K562 (cell line): ENCODE data around the gene CRB2. TPM values are rescaled to one million over a fixed set of nuclear protein-coding genes. Genes with fewer than 3 reads are reported as not detected.
A peak's percentile ranks its signal among the peaks of the same experiment; 100 is the strongest.

Experiments used
- GABPB1 ChIP-seq: sonication (generic); formaldehyde crosslinking; IDR thresholded peaks from 2 replicates; pipeline ENCODE4 v1.8.0; 2022; ENCODE audit warnings: mild to moderate bottlenecking, missing genetic modification reagents
- HNRNPK ChIP-seq: fragments of 200-400 bp; formaldehyde crosslinking; IDR thresholded peaks from one replicate; pipeline ENCODE4 v1.6.1; 2018; ENCODE audit warnings: mild to moderate bottlenecking, low read depth, low read length; ENCODE audit not compliant: poor library complexity, severe bottlenecking
- KLF13 ChIP-seq: fragments of 450-650 bp; IDR thresholded peaks from 2 replicates; pipeline ENCODE4 v1.6.1; 2016; ENCODE audit warnings: missing genetic modification characterization, low read depth, mild to moderate bottlenecking, missing compliant biosample characterization, moderate library complexity, borderline replicate concordance
- MEF2A ChIP-seq: IDR thresholded peaks from 2 replicates; pipeline ENCODE4 v1.6.1; 2011; ENCODE audit warnings: low read depth, mild to moderate bottlenecking, low read length, moderate library complexity; ENCODE audit not compliant: control insufficient read depth
- NCOA2 ChIP-seq, 2 experiments: fragments of 450-650 bp; IDR thresholded peaks; 2 replicates each; pipeline ENCODE4 v1.6.1; 2018; ENCODE audit warnings: mild to moderate bottlenecking in 2 of 2, moderate library complexity in 1 of 2; ENCODE audit not compliant: partially characterized antibody in 2 of 2
- ZBTB7A ChIP-seq: IDR thresholded peaks from 2 replicates; pipeline ENCODE4 v1.6.1; 2011; ENCODE audit warnings: low read depth, mild to moderate bottlenecking, low read length, moderate library complexity, borderline replicate concordance; ENCODE audit not compliant: control insufficient read depth
- ZKSCAN1 ChIP-seq: fragments of 150-350 bp; IDR thresholded peaks from 2 replicates; pipeline ENCODE4 v1.6.1; 2016; ENCODE audit warnings: low read depth, low read length
- ZNF143 ChIP-seq: sonication (generic); formaldehyde crosslinking; IDR thresholded peaks from 2 replicates; pipeline ENCODE4 v1.9.0; 2022; ENCODE audit warnings: mild to moderate bottlenecking, missing genetic modification reagents
- polyA plus RNA-seq, 8 experiments: library from polyadenylated mRNA; depleted of rRNA in 4 of 8; stranded (reverse) in 5 of 8; unstranded in 3 of 8; fragments of >200 nt; fragmentation: Nextera tagmentation in 2 of 8; fragmentation: Illumina TruSeq in 1 of 8; extraction: Ambion mirVana in 2 of 8; extraction: Trizol in 1 of 8; gene quantifications; 2 replicates each; pipeline versions ENCODE4 v1.2.1 to v1.2.3, GENCODE V29; 2011 to 2014; ENCODE audit warnings: inconsistent platforms in 1 of 8, missing spikeins in 1 of 8
- total RNA-seq, 7 experiments: library from RNA; depleted of rRNA in 6 of 7; stranded (reverse); fragments of >200 nt in 6 of 7; fragmentation: Illumina TruSeq in 2 of 7; extraction: Trizol in 2 of 7; gene quantifications; 2 replicates each; pipeline versions ENCODE4 v1.2.1 to v1.2.3, GENCODE V29; 2011 to 2021; ENCODE audit warnings: low replicate concordance in 1 of 7
- TF ChIP-seq, protein P1 (sequence below): sonication (generic); formaldehyde crosslinking; IDR thresholded peaks from 2 replicates; pipeline ENCODE4 v1.8.0; 2022; ENCODE audit warnings: mild to moderate bottlenecking, missing genetic modification reagents
- TF ChIP-seq, protein P2 (sequence below), 2 experiments: IDR thresholded peaks in 1 of 2; conservative IDR thresholded peaks in 1 of 2; 2 replicates each; pipeline ENCODE4 v1.6.1; 2016; ENCODE audit warnings: low read depth in 2 of 2, mild to moderate bottlenecking in 1 of 2, missing compliant biosample characterization in 1 of 2, missing genetic modification characterization in 1 of 2, moderate library complexity in 1 of 2
- TF ChIP-seq, protein P3 (sequence below), 2 experiments: fragments of 450-650 bp; formaldehyde crosslinking in 1 of 2; IDR thresholded peaks; 2 replicates each; pipeline versions ENCODE4 v1.4.0 to v1.6.1; 2014 to 2020; ENCODE audit warnings: mild to moderate bottlenecking in 2 of 2, borderline replicate concordance in 1 of 2, low read depth in 1 of 2

CRB2 gene
- total and polyA plus RNA-seq, 9 of the 15 experiments (the other 6 are each of a cell fraction or from before 2014, with no cell fraction given), result 0.13 to 1.2 (median 0.25) TPM; not detected in 2

DNA sequence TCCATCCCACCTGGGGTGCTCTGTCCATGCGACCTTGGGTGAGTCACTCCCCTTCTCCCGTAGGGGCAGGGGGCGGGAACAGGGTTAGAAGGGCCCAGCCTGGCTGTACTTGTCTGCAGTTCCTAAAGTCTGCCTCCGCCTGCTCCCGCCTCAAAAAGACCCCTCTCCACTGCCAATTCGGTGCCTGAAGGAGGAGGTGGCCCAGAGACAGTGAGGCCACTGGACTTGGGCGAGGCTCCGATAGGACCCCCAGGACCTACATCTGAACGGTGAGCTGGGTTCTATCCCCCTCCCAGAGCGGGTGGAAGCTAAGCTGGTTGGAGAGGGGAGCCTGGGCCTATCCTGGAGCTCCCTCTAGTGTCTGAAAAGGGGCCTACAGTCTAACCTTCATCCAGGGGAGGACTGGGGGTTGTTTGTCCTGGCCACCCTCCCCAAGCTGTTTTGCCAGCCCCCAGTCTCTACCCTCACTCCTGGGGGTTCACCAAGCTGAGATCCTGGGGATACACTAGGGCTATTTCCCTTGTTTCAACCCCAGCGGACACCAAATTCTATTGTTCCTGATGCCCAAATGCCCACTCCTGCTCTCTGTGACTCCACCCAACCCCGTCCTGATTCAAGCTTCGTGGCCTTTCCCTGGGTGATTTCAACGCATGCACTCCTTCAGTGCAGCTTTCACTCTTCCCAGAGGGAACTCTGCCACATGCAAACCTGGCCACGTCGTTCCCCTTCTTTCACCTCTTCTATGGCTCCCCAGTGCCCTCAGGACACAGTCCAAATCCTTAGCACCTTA, 6.1 kb upstream of the CRB2 start (continued):
- TF ChIP-seq, protein P1, sequence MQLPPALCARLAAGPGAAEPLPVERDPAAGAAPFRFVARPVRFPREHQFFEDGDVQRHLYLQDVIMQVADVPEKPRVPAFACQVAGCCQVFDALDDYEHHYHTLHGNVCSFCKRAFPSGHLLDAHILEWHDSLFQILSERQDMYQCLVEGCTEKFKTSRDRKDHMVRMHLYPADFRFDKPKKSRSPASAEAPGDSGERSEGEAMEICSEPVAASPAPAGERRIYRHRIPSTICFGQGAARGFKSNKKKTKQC (CRISPR knock-in tag), result 0 out of 2 replicates have a peak, but pooled peaks have one; percentile 8
- TF ChIP-seq MEF2A, result no peak
- TF ChIP-seq KLF13, result 0 out of 2 replicates have a peak, but pooled peaks have one; percentile 18
- TF ChIP-seq GABPB1 (CRISPR knock-in tag), result no peak
- no peak for TF ChIP-seq ZKSCAN1
- no peak for TF ChIP-seq ZNF143 (CRISPR knock-in tag)
- TF ChIP-seq HNRNPK, result no peak
- TF ChIP-seq, protein P2, sequence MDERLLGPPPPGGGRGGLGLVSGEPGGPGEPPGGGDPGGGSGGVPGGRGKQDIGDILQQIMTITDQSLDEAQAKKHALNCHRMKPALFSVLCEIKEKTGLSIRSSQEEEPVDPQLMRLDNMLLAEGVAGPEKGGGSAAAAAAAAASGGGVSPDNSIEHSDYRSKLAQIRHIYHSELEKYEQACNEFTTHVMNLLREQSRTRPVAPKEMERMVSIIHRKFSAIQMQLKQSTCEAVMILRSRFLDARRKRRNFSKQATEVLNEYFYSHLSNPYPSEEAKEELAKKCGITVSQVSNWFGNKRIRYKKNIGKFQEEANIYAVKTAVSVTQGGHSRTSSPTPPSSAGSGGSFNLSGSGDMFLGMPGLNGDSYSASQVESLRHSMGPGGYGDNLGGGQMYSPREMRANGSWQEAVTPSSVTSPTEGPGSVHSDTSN (CRISPR knock-in tag; IDR thresholded peaks at IDR 0.05; ENCODE audit: low read depth), result no peak
- TF ChIP-seq, protein P2 (tag; conservative IDR thresholded peaks at IDR 0.05; ENCODE audit: low read depth), result no peak
- peak; percentile 76 for TF ChIP-seq ZBTB7A
- no peak for TF ChIP-seq NCOA2 (IDR thresholded peaks at IDR 0.05; ENCODE audit: partially characterized antibody in 2 of 2)
- TF ChIP-seq, protein P3, sequence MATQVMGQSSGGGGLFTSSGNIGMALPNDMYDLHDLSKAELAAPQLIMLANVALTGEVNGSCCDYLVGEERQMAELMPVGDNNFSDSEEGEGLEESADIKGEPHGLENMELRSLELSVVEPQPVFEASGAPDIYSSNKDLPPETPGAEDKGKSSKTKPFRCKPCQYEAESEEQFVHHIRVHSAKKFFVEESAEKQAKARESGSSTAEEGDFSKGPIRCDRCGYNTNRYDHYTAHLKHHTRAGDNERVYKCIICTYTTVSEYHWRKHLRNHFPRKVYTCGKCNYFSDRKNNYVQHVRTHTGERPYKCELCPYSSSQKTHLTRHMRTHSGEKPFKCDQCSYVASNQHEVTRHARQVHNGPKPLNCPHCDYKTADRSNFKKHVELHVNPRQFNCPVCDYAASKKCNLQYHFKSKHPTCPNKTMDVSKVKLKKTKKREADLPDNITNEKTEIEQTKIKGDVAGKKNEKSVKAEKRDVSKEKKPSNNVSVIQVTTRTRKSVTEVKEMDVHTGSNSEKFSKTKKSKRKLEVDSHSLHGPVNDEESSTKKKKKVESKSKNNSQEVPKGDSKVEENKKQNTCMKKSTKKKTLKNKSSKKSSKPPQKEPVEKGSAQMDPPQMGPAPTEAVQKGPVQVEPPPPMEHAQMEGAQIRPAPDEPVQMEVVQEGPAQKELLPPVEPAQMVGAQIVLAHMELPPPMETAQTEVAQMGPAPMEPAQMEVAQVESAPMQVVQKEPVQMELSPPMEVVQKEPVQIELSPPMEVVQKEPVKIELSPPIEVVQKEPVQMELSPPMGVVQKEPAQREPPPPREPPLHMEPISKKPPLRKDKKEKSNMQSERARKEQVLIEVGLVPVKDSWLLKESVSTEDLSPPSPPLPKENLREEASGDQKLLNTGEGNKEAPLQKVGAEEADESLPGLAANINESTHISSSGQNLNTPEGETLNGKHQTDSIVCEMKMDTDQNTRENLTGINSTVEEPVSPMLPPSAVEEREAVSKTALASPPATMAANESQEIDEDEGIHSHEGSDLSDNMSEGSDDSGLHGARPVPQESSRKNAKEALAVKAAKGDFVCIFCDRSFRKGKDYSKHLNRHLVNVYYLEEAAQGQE (IDR thresholded peaks at IDR 0.05; ENCODE audit: borderline replicate concordance), result peak; percentile 93
- TF ChIP-seq, protein P3 (CRISPR knock-in tag; IDR thresholded peaks at IDR 0.05; ENCODE audit: low read depth), result no peak
